K562 treated with DMSO at 1 percent for 24 hours (cell line): Measurements from ENCODE around the gene KCNH1. TPM values are rescaled to one million over a fixed set of nuclear protein-coding genes. Genes with fewer than 3 reads are reported as not detected.

Experiments used
- total RNA-seq: library from RNA; unstranded; fragments of 300-600 nt; gene quantifications from 2 replicates; pipeline ENCODE4 v1.2.3, GENCODE V29; 2022; ENCODE audit warnings: low read depth; ENCODE audit not compliant: insufficient read depth

KCNH1 gene, protein sequence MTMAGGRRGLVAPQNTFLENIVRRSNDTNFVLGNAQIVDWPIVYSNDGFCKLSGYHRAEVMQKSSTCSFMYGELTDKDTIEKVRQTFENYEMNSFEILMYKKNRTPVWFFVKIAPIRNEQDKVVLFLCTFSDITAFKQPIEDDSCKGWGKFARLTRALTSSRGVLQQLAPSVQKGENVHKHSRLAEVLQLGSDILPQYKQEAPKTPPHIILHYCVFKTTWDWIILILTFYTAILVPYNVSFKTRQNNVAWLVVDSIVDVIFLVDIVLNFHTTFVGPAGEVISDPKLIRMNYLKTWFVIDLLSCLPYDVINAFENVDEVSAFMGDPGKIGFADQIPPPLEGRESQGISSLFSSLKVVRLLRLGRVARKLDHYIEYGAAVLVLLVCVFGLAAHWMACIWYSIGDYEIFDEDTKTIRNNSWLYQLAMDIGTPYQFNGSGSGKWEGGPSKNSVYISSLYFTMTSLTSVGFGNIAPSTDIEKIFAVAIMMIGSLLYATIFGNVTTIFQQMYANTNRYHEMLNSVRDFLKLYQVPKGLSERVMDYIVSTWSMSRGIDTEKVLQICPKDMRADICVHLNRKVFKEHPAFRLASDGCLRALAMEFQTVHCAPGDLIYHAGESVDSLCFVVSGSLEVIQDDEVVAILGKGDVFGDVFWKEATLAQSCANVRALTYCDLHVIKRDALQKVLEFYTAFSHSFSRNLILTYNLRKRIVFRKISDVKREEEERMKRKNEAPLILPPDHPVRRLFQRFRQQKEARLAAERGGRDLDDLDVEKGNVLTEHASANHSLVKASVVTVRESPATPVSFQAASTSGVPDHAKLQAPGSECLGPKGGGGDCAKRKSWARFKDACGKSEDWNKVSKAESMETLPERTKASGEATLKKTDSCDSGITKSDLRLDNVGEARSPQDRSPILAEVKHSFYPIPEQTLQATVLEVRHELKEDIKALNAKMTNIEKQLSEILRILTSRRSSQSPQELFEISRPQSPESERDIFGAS
- not detected in 2 replicates for total RNA-seq

DNA sequence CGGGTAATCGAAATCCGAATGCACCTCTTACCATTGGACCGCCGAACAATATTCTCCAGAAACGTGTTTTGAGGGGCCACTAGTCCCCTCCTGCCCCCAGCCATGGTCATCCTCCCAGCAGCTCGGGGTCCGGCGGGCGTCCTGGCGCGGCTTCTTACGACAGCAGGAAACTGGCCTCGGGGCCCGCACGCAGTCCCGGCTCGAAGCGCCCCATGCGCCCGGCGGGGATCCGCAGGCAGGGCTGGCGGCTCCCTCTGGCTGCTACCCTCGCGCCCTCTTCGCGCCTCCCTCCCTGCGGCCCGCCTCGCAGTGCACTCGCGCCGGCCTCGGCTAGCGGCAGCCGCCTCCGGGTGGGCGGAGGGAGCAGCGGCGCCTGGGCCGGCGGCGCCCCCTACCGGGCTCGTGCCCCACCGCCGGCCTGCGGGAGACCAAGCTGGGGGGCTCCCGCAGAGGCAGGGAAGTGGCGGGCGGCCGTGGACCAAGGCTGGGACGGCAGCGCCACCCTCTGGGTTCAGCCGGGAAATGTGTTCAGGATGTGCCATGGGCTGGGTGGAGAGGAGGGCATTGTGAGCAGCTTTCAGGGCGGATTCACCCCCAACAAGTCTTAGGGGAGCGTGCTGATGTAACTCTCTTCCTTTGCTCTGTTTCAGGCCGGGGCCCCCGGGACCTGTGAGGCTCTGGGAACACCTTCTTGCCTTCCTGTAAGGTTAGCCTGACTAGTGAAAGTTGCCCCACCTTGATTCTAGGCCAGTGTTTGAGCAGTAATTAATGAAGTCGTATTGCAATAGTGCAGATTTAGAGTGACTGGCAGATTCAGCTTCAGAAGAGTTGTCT is at the start of gene KCNH1:
Gene KCNH1 (minus strand): TSS at position 313 of the 834 bp plus-strand sequence. CDS start 203 bp downstream, at position 110.

Other genes starting within 250 kb of the KCNH1 start
- 21.0 and 22.5 TPM in 2 replicates for gene RCOR3, start 125.2 kb upstream of the KCNH1 start, total RNA-seq
- 3.9 and 6.0 TPM in 2 replicates for gene TRAF5, start 192.7 kb upstream of the KCNH1 start, total RNA-seq